Activated gamma-delta T cell treated with Interleukin-2 at 50 U/mL for 16 hours (primary cell): ENCODE measurements around the gene ZBTB7C.

Source experiments
- DNase-seq: peaks from one replicate; pipeline ENCODE4 v3.0.0-alpha.2; 2020

ZBTB7C gene

DNA sequence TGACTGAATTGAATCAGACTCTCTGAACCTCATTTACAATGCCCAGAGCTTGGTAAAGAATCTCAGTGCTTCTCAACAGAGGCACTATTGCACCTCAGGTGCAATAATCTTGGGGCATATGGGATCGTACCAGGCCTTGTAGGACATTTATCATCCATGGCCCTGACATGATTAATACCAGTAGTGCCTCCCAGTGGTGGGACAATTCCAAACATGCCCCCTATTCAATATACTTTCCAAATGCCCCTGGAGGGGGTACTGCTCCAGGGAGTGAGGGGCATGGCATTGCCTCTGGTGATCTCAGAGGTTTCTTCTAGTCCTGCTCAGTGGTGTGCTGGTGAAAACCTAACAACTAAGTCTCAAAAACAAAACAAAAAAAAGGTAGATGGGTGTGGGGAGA is 303.9 kb downstream of the ZBTB7C start:
- DNase-seq = no peak

DNA sequence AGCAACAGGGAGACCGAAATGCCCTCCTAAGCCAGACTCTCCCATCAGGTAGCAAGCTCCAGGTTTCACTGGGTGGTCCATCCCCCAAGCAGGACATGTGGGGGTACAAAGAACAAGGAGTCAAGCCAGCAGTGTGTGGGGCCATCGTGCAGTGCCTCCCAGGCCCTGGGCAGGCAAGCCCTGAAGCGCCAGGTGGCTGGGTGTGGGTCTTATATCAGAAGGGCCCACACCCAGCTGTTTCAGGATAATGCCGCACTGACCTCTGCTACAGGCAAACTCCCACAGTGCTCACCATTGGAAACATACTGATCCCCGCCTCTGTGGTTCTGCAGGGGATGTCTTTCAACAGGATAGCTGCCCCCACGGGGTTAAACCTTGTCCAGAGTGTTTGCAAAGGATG is 304.5 kb downstream of the ZBTB7C start:
- DNase-seq = no peak

DNA sequence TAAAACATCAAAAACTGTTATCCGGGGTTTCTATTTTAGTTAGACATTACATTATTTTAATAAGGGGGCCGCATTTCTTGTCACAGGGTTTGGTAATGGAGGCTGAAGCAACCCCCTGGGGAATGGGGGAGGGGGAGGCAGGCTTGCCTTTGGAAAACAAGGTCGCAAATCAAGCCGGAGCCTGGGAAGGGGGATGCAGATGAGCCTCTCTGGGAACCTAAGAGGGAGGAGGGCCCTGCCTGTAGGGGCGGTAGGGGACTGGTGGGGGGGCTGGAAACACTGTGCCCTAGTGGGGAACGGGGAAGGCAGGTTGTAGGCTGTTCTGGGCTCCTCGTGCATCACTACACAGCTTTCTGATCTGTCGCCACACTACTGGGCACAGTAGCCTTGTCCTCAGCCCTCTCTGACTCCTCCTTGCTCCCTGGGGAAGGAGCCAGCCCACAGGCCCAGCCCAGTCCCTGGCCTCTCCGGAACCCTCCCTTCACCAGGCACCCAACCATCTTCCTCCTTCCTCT is 308.5 kb downstream of the ZBTB7C start:
- no peak for DNase-seq

DNA sequence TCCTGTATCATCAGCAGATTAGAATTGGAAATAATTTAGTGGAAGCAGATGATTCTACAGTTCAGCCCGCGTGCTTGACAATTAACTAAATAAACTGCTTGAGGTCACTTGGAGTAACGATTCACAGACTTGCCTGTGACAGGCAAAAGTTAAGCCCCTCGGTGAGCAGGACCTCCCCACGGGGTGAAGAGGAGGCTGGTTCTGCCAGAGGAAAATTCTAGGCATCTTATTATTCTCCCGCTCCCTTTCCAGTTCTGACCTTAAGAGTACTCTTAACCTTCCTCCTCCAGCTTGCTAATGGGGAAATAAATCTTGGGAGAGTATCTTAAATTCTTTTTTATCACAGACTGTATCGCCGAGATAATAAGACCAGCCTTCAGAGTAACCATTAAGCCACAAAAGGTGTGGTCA is 309.0 kb downstream of the ZBTB7C start:
- no peak for DNase-seq

DNA sequence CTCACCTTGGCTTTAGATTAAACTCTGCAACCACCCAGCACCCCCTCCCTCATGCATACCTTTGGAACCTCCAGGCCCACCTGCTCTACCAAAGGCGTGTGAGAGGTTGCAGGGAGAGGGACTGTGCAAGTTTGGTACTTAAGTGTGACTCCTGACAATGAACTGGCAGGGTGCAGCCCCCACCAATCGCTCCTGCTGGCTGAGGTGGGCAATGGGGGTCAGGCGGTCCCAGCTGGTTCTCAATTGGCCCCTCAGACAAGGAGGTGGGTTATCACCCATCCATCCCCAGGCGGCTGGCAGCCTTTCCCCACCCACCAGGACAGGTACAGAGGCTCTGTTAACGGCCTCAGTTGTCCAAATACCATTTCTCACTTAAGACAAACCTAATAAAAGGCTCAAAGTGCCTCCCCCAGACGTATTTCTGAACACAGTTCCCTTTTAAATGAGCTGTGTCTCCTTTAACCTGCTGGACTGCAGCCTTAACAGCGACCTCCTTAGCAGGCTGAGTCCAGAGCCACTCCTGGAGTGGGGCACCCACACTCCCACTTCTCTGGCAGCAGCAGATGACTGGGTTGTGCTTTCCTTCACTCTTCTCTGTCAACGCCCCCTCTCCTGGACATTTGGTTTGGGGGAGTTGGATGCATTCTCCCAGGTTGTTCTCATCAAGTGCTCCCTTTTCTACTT is 309.6 kb downstream of the ZBTB7C start:
- no peak for DNase-seq

DNA sequence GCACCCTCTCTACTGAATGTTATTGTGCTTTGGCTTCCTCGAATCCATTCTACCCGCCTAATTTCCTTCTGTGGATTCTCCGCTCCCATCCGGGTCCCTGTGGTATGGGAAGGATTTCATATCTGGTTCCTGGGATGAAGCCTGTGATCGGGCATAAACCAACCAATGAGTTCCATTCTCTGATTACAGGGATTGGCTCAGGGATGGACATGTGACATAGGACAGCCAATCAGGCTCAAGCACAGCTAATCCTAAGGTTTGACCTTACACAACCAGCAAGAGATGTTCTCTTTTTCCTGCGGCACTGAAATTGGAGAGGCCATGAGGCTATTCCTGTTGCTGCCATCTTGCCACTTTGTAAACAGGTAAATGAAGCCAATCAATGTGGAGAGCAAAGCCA is 310.6 kb downstream of the ZBTB7C start:
- no peak for DNase-seq

DNA sequence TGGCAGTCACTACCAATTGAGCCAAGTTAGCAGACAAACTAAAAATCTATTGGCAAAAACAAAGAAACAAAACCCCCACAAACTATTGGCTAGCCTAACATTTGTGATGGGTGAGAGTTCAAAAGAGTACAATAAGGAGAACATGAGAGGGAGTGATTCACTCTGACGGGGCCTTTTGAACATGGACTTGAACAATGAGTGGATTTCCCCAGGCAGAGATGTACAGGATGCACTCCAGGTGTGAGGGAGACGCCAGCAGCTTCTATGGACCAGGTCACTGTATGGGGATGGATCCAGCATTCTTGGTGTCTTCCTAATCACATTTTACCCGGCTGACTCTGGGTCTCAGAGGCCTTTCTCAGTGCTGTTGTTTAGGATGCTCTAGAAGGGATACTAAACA is 311.2 kb downstream of the ZBTB7C start:
- no peak for DNase-seq

DNA sequence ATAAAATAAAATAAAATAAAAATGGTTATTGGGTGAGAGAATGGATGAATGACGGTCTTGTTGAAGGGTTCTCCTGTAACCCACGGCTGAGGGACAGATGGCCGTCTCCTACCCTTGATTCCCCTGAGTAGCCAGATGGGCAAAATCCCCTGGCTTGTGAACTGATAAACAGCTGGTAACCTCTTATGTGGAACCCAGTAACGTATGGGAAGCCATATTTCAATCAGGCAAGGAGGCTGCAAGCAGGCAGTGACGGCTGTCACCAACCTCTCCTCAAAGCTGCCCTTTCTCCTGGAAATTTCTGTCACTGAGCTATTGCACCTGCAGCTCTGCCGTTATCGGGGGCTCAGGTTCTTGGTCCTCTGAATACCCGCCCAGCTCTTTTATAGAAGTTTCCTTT is 313.5 kb downstream of the ZBTB7C start:
- DNase-seq = no peak

DNA sequence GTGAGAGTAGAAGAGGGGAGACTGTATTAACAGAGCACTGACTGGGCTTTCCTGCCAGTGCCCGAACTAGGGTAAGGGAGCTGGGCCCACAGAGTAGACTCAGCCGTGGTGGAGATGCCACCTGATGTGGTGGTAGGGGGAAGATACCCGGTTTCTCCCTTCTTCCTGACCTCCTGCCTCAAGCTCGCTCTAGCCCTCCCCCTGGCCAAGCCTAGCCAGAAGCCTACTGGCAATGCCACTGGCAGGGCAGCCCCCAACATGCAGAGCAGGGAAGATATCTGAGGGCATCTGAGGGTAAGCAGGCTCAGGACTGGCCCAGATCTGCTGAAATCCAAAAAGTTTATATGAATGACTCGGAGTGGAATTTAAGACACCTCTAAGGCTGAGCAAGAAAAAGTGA is 316.1 kb downstream of the ZBTB7C start:
- no peak for DNase-seq

DNA sequence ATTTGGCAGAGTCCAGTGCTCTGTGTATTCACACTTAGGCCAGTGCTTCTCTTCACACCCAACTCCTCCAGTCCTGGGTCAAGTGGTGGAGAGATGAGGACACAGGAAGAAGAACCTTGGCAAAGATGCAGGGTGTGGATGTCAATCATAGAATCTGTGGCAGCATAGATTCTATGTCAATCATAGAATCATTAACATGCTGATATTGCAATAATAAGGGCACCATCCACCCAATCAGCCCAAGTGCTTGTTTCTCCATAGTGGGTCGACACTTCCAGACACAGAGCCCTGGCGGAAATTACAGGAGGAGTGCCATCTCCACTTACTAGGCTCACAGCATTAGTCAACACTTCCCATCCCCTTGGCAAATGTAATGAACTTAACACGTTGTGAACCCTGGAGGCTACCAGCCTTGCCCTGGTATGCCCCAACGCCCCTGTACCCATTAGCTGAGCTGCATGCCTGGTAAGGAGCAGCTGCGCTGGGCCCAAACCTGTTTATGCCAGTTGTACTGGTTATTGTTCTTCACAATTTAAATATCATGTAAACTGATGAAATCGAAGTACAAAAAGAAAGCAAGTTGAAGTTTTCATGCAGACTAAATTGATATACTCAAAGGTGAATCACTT is 317.2 kb downstream of the ZBTB7C start:
- DNase-seq = no peak

DNA sequence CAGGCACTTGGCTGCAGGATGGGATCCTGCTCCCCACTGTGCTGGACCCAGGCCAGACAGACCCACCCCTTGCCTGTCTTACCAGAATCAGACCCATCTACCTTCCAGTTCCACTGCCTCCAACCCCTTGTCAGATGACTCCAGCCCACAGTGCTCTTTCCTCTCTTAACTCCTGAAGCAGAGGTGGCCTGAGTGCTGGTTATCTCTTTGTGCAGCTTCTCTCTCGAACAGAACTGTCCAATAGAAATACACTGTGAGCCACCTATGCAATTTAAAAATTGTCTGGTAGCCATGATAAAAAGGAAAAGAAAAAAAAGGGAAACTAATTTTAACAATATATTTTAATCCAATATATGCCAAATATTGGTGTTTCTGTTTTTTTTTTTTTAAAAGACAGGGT is 318.5 kb downstream of the ZBTB7C start:
- no peak for DNase-seq

DNA sequence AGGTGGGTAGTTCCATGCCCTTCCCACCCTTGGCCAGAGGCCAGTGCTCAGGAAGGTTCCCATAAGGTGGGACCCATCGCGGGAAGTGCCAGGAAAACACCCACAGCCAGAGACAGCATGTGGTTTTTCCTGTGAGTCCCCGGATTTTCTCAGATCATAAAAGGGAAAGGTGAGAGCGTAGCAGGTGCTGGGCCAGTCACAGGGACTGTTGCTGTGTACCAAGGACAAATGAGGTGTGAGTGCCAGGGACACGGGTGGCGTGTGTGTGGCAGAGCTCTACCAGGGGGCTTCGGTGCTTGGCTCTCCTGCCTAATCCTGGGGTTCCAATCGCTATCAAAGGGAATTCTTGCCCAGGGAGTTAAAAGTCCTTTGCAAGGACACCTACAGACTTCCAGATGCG is 319.2 kb downstream of the ZBTB7C start:
- DNase-seq = no peak

DNA sequence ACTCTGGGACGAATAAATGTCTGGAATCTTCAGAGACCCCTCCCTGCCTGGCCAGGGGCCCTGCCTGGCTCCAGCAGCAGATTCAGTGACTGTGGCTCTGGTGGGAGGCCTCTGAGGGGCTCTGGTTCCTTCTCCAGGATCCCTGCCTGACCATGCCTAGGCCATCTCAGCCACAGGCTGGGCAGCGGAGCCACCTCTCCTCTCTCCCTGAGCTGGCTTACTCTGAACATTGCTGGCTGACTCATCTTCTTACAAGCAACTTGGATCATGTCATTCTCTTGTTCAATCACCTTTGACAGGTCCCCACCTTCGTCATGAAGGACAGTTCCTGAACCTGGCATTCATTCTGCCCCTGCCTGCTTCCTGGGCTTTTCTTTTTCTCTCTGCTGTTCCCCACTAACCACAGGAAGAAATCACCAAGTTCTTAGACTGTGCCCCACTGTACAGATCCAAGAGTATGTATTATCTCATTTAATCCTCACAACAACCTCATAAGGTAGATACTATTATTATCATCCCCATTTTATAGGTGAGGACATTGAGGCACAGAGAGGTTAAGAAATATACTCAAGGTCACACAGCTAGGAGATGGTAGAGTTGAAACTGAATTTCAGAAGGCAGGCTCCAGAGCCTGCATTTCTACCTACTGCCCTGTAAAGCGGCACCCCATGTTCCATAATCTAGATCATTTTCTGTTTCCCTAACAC is 323.2 kb downstream of the ZBTB7C start:
- DNase-seq = no peak

DNA sequence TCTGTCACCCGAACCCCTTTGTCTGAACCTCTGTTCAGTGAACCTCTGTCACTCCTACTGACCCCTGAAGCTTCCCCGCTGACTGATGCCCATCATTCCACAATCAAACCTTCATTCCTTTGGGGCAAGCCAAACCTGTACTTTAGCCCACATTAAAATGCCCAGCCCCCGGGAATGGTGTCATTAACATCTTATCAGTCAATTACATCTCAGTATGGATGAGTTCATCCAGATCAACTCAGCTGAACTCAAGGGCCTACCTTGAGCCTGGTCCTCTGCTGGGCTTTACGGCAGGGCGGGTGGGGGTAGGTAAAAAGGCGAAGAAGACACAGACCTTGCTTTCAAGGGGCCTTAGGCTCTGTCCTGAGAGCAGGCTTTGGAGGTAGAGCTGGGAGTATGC is 324.3 kb downstream of the ZBTB7C start:
- DNase-seq = no peak

DNA sequence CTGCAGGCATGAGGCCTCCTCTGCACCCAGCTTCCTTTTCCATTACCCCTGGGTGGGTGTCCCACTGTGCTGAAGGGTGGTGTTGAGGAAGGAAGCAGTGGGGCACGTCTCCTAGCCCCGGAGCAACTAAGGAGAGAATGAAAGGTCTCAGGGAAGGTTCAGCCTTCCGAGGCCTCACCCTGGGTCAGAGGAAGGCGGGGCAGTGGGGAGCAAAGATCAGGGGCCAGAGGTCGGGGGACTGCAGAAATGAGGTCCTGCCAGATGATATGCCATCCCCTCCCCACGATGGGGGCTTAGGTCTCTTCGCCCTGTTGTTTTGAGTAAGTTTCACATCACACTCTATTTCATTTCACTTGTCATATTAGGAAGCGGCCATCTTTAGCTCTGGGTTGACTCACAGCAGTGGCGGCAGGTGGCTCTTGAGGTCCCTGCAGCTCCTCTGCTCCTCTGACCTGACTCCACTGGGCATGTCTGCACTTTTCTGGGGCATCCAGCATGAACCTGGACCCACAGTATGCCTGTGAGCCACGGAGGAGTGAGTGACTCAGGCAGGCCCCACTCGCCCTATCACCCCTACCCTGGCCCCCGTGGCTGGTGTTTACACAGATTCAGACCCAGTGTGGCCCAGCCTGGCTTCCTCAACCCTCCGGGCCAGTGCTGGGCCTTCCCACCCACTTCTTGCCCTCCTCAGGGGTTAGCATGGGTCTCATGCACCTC is 325.0 kb downstream of the ZBTB7C start:
- no peak for DNase-seq

DNA sequence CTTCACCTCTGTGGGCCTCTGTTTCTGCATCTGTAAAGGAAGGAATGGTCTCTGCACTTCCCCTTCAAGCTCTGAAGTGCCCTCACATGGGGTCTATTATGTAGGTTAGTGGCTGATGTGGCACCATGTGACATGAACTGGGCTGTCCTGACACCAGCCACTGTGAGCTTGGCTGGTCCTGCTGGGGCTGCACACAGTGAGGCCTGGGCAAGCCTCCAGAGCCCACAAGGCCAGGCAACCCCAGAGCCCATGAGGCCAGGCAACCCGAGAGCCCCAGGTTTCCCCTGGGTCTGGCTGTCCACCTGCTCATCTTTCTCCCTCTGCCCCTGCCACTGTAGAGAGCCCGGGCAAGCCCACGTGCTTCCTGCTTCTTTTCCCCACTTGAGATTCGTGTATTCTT is 328.6 kb downstream of the ZBTB7C start:
- no peak for DNase-seq

DNA sequence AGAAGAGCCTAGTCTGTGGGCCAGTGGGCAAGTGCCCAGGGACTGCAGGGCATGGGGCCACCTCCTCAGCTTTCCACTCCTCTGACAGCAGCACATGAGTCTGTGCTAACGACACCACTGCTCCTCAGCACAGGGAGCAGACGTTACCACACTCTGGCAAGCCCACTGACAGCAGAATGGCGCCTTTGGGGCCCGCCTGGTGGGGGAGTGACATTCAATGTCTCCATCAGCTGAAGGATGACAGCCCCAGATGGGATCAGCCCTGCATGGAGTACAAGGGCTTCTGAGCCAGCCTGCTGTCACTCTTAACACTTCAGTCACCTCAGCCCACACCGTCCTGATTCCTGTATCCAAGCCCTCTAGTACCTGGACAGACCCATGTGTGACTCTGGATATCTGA is 329.3 kb downstream of the ZBTB7C start:
- DNase-seq = no peak

DNA sequence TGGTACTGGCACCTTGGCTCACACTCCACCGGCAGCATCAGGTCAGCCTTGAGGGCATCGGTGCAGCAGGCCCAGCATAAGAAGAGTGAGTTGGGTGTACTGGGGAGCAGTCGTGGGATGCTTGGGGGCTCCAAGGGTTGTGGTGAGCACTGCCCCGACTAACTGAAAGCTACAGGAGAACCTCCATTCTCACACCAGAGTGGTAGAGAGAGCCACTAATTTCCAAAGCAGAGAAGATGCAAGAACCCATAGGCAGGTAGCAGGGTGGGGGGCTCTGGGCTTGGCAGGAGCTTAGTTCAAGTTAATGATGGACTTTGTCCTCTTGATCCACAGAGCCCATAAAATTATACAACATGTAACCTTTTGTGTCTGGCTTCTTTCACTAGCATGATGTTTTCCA is 330.7 kb downstream of the ZBTB7C start:
- DNase-seq = no peak

DNA sequence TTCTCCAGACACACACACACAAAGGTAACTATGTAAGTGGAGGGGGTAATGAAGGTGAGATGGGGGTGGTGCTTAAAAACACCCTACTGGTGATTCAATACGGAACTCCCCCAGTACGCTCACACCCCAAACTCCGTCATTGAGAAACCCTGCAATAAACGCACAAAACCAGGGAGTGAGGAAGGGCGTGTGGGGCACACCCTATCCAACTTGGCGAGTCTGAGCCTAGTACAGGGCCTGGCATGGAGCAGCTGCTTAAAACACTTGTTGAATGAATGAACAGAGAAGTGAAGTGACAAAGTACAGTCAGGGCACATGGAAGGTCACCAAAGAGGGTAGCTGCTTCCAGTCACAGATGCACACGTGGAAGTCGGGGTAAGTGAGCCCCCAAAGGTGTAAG is 331.9 kb downstream of the ZBTB7C start:
- no peak for DNase-seq

DNA sequence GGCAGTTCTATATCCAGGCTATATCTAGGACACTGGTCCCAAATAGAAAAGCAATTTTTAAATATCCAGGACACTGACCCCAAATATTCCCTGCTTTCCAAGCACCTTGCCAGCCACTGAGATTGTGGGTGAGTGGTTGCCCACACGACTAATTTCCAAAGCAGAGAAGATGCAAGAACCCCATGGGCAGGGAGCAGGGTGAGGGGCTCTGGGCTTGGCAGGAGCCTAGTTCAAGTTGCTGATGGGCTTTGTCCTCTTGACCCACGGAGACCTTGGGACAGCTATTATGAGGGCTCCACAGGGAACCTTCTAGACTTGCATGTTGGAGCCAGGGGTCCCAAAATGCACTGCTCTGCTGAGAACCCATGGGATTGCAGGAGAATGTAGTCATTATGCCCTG is 332.7 kb downstream of the ZBTB7C start:
- DNase-seq = no peak

DNA sequence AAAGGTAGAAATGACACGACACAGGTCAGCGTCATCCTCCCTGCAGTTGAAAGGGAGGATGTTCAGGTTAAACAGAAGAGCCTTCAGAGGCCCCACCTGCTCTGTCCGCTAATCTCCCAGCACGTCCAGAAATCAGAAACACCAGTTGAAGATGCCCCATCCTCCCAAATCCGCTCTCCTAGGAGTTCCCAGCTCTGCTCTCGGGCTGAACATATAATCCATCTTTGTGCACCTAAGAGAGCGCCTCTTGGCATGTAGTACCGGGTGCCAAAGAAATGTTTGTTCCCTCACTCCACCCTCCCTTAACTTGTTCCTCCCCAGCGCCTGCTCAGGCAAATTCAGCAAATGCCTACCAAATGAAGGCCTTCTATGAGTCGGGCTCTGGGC is 333.5 kb downstream of the ZBTB7C start:
- DNase-seq = no peak

DNA sequence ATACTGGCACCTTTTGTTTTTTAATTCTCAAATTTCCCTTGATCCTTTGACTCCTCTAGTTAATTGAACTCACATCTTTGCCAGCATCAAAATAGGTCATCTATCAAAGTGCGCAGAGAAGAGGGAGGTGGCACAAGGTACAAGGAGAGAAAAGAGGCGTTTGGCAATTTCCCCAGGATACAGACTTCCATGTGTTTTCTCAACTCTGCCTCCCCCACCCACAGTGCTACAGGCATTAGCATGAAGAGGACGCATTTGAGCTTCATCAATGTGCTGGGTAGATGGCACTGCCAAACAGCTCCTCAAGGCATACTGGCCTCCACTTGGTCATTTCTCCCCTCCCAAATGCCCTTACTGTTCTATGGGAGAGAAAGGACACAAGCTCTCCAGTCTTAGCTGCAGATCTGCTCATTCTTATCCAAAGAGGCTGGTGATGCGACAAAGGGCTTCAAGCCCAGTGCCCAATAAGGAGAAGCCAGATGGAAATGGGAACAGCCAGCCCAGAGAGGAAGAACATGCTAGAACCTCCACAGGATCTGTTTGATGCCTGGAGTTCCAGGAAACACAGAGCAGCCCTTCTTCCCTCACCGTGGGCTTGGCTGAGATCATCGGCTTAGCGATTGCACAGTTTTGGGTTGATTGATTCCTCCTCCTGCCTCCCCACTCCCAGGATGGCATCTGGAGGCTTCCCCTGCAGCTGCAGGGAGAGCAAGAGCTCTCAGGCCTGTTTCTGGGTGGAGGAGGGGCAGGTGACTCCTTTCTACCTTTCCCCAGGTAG is 334.1 kb downstream of the ZBTB7C start:
- no peak for DNase-seq
